Bronchial epithelial cell (primary cell): ENCODE results near the gene RENBP. TPM values are rescaled to one million over a fixed set of nuclear protein-coding genes. Genes with fewer than 3 reads are reported as not detected.
A peak's percentile ranks its signal among the peaks of the same experiment; 100 is the strongest.

Experiments used
- DNase-seq: peaks from one replicate; pipeline ENCODE4 v3.0.0-alpha.2; 2010; ENCODE audit warnings: low read depth
- FAIRE-seq: peaks from 2 replicates; lab custom pipeline; 2011; peaks lifted over from hg19 to GRCh38; lab: Jason Lieb, UNC
- H3K27me3 ChIP-seq: 2 replicates; pipeline ENCODE4 v1.5.1; 2011; ENCODE audit warnings: low read length; ENCODE audit not compliant: control insufficient read depth, insufficient read depth
- H3K36me3 ChIP-seq: 2 replicates; pipeline ENCODE4 v1.5.1; 2011; ENCODE audit warnings: low read length; ENCODE audit not compliant: control insufficient read depth, insufficient read depth
- H3K4me3 ChIP-seq: 2 replicates; pipeline ENCODE4 v1.5.1; 2011; ENCODE audit warnings: mild to moderate bottlenecking, low read depth, low read length, control low read depth
- CTCF ChIP-seq: IDR thresholded peaks from 2 replicates; pipeline ENCODE4 v1.5.1; 2011; ENCODE audit warnings: mild to moderate bottlenecking, moderate library complexity, low read length, control low read depth, inconsistent platforms; ENCODE audit not compliant: insufficient read depth, severe bottlenecking
- total RNA-seq: library from RNA; depleted of rRNA; stranded (reverse); fragments of >200 nt; gene quantifications from 2 replicates; pipeline ENCODE4 v1.2.1, GENCODE V29; 2014

Gene RENBP
- total RNA-seq, 1 donor from 2014 or later = 10.3 TPM

- no peaks in the 10 kb centered on the region for H3K27me3 ChIP-seq
- H3K36me3 ChIP-seq = peaks cover 19% of the 10 kb centered on the region
- DNase-seq = no peak
- FAIRE-seq = no peak
- TF ChIP-seq CTCF = no peak
- no peak overlapping the region for H3K4me3 ChIP-seq
These were observed 5.7 kb upstream of the RENBP start for GRCh38 chrX:153950127-153950526.

DNA sequence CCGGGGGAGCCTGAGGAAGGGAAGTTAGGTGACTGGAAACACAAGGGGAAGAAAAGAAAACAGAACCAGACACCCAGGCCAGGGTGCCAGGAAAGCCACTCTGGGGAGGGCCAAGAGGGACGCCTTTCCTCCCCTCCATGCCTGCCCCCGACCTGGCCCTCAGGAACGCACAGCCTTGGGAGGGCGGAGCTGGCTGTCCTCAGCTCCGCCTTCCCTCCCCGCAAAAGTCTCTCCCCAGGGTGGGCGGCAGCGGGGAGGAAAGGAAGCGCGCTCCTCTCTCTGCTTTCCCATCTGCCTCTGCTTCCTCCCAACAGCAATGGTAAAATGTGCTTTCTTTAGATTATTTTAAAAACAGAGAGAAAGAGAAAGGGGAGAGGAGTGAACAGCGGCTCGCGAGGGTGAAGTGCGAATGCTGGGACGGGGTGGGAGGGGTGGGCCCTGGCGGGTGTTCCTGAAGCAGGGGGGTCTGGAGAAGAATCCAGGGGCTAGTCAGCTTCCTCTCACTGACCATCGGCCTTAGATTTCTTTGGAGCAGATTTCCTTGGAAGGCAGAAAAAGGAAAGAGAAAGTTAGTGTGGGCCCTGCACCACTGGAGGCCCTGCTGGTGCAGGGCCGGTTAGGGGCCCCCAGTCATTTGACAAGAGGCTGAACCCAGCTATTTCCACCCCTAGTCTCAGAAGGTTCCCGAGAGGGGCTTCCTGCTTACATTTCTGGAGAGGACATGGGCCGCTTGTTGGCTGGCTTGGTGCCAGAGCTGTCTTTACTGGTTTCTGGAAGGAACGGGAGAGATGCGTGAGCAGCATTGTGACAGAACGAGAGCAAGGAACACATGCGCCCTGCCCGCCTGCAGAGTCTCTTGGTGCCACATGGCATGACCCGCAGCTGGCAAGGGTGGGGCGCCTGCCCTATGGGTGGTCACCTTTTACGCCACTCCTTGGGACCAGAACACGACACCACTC is 4.7 kb upstream of the RENBP start:
- DNase-seq (no peak), FAIRE-seq (no peak)
- no peak overlapping the region for H3K4me3 ChIP-seq
- TF ChIP-seq CTCF = no peak
- H3K36me3 ChIP-seq = peaks cover 19% of the 10 kb centered on the region
- H3K27me3 ChIP-seq = no peaks in the 10 kb centered on the region

DNA sequence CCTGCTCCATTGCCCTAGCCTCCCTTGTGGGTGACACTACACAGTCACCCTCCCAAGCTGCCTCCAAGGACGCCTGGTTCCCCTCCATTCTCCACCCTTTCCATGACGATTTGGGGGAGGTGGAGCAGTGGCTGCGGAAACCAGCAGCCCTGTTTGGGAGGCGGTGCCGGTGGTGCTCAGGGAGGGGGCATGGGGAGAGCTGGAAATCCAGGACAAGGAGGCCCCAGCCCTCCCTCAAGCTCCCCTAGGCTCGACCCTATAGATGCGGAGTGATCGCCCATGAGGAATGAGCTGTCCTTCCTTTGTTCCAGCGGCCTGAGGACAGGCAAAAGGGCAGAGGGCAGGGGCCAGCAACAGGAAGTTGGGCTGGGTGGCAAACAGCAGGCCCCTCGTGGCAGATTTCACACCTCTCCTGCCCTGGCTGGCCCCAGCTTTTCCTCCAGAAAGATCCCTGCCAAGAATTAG is 3.6 kb upstream of the RENBP start:
- DNase-seq = no peak
- Histone ChIP-seq H3K36me3 (peaks cover 18% of the 10 kb centered on the region), H3K27me3 (no peaks in the 10 kb centered on the region), H3K4me3 (no peak overlapping the region)
- no peak for TF ChIP-seq CTCF
- FAIRE-seq = no peak

- peak; percentile 69 for DNase-seq
- Histone ChIP-seq H3K27me3 (no peaks in the 10 kb centered on the region), H3K36me3 (peaks cover 13% of the 10 kb centered on the region), H3K4me3 (no peak overlapping the region)
- TF ChIP-seq CTCF = peak; percentile 83
- peak; percentile 36 for FAIRE-seq
These were observed 2.7 kb upstream of the RENBP start for GRCh38 chrX:153947009-153947769.

GRCh38 chrX:153945956-153946943 is 1.8 kb upstream of the RENBP start:
- no peak overlapping the region for H3K4me3 ChIP-seq
- no peak for DNase-seq
- no peak for FAIRE-seq
- H3K27me3 ChIP-seq = no peaks in the 10 kb centered on the region
- TF ChIP-seq CTCF = no peak
- H3K36me3 ChIP-seq = peaks cover 6% of the 10 kb centered on the region
